Hypothalamus (tissue), 51 donors: Measurements from ENCODE around the gene DRICH1.
"Not testable (repeated sequence)": the region's sequence is repeated elsewhere in the genome, so short reads cannot be mapped to it uniquely, and the experiment has no call there.

Experiments used
- DNase-seq, 51 donors: peaks; one replicate each; lab custom pipeline; 2025; lab: John Stamatoyannopoulos, UW

Gene DRICH1

DNA sequence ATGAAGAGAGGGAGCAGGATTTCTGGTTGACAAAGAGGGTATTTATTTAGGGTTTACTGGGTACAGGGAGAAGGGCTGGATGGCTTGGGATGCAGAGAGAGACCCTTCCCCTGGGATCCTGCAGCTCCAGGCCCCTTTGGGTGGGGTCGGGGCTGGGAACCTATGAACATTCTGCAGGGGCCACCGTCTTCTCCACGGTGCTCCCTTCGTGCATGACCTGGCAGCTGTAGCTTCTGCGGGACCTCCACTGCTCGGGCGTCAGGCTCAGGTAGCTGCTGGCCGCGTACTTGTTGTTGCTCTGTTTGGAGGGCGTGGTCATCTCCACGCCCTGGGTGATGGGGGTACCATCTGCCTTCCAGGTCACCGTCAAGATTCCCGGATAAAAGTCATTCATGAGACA, 59.0 kb downstream of the DRICH1 start:
- not testable (repeated sequence) for DNase-seq

DNA sequence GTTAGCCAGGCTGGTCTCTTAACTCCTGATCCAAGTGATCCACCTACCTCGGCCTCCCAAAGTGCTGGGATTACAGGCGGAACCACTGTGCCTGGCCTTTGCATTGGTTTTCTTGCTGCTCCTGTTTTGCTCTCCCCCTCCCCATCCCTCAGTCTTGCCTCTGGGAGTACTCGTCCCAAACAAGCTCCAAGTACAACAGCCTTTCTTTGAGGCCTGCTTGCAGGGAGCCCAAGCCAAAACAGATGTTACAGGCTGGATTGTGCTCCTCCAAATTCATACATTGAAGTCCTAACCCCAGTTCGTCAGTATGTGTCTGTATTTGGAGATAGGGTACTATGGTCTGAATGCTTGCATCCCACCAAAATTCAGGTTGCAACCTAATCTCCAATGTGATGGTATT, 60.6 kb downstream of the DRICH1 start:
- DNase-seq: no peak

DNA sequence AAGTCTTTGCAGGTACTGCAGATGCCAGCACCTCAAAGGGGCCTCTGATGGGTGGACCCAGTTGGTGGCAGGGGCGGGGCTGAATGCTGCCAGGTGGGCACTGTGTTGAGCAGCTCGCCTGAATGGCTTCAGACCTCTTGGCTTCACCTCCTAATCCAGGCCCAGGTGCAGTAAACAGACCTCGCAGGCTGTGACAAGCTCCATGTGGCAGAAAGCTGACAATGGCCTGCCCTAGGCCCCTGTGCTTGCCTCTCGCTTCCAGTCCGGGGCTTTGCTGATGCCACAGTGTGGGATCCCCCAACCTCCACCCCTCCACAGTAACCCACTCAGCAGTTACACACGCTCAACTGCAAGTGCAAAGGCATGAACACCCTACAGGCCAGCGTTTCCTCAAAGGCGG, 61.4 kb downstream of the DRICH1 start:
- no peak for DNase-seq

DNA sequence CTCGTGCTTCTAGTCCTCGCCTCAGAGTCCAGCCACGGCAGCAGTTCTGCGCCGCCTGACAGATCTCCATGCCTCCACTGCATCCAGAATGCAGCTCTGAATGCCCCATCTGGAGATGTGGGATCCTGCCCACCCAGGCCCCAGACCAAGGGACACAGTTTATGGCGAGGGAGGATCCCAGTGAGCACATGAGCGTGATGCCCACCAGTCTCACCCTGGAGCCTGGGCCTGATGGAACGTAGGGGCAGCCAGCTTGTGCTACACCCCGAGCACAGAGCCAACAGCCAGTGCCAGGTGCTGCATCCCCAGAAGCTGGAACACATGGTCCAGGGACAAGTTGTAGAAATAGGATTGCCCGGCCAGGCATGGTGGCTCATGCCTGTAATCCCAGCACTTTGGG, 62.4 kb downstream of the DRICH1 start:
- DNase-seq: no peak

DNA sequence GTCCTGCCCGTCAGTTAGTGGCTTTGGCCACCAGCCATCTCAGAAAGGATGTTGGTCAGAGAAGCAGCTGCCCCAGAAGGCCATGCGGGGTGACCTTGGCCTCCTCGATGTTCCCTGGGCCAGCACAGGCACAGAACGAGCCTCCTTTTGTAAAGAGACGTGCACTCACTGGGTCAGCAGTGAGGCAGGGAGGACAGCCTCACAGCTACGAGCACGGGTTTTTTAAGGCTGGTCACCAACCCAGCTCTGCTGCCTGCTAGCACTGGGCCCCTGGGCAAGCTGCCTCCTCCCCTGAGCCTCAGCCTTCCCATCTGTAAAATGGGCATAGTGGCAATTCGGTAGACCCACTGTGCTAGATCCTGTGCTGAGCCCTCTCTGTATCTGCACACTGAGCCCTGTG, 62.8 kb downstream of the DRICH1 start:
- no peak for DNase-seq

DNA sequence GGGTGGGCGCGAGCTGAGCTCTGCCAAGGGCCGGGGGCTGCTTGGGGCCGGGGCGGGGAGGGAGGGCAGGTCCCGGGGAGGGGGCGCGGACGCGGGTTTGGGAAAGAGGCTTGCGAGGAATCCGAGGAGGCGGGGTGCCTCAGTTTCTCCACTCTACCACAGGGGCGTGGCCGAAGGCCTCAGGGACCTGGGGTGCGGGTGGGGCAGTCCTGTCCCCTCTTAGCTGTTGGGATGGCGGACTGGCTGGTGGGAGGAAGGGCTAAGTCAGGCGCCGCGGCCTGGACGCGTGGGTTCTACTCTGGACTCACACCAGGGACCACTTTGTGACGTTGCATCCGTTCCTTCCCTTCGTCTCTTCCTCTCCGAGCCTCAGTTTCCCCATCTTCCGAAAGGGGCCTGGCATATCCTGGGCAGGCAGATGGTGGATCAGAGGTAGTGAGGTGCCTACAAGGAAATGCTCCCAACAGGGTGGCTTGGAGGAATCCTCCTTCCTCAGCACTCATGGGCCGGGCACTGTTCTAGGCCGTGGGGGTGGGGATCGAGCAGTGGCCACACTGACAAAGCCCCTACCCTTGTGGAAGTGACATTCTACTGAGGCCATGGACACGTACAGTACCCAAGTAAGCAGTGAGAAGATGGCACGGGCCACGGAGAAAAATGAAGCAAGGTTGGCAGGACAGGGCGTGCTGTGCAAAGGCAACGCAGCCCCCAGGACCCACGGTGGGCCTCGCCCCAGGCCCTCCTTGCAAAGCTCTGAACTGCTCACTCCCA, 65.2 kb downstream of the DRICH1 start:
- DNase-seq: no peak

DNA sequence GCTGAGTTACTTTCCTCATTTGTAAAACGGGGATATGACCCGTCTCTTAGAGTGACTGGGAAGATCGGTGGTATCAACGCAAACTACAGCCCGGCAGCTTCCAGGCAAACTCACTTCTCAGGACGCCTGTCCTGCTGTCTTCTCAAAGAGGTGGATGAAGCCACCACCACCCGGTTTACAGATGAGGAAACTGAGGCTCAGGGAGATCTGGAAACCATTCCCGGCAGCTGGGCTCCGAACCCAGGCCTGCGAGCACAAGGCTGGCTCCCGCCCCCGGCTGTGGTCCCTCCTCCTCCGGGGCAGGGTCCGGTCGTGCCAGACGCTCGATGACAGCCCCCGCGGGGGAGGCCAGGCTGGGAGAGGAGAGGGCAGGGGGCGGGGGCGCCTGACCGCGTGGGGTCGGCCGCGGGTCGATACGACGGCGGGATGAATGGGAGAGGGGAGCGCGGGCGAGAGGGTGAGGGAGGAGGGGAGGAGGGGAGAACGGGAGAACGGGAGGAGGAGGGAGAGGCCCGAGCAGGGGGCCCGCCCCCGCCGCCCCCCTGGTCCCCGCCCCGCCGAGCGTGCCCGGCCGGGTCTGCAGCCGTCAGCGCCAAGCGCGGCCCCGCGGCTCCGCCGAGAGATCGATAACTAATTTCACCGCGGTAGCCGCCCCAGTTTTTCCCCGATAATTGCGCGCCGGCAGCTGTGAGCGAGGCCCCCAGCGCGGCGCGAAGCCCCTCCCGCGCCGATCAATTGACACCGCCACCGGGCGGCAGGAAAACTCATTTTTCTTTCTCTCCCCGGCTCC, 66.0 kb downstream of the DRICH1 start:
- DNase-seq: peak in 2 of 51 donors; percentile 15 to 19

DNA sequence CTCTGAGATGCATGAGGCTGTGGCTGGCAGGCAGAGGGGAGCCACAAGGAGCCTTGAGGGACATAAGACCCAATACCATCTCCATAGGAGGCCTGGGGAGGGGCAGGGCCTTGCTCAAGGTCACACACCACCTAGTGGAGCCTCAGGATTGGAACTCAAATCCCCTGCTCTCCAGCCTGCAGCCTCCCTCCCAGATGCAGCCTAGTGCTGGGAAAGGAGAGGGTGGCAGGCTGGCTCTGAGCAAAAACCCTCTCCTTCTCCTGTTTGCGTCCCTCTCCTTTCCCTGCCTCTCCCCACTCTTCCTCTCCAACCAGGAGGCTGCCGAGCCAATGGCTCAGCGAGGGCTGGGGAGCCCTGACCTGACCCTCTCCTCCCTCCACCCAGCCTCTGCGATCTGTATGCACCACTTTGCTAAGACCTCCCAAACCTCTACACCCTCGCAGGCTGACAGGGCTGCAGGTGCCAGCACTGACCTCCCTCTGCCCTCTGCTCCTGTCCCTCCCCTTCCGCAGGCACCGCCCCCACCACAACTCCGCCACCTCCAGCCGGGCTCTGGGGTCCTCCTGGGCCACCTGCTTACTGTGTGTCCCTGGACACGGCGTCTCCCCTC, 66.7 kb downstream of the DRICH1 start:
- DNase-seq: no peak

DNA sequence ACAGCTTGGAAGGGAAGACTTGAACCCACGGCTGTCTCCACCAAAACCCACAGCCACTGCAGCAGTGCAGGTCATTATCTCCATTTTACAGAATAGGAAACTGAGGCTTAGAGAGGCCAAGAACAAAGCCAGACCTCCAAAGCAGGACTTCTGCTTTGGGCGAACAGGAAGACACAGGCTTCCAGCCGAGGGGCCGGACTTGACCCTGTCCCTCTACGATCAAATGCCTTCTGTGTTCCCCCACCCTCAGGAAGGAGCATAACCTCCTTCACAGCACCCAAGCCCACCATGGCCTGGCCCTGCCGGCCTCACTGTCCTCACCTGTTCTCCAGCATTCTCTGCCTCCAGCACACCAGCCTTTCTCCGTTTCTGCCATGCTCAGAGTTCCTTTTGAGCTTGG, 67.8 kb downstream of the DRICH1 start:
- DNase-seq: no peak

DNA sequence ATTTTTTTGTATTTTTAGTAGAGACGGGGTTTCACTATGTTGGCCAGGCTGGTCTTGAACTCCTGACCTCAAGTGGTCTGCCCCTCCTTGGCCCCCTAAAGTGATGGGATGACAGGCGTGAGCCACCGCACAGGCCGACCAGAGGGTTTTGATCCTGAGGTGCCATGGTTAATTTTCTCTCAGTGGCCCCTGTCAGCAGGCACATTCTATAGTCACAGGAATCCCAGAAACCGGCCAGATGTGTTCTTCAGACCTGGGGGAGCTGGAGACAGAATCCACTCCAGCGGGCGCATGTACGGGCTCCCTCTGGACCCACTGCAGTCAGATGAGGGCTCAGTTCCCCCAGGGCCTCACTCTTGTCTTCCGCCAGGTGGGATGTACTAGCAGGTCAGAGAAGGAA, 69.0 kb downstream of the DRICH1 start:
- no peak for DNase-seq

DNA sequence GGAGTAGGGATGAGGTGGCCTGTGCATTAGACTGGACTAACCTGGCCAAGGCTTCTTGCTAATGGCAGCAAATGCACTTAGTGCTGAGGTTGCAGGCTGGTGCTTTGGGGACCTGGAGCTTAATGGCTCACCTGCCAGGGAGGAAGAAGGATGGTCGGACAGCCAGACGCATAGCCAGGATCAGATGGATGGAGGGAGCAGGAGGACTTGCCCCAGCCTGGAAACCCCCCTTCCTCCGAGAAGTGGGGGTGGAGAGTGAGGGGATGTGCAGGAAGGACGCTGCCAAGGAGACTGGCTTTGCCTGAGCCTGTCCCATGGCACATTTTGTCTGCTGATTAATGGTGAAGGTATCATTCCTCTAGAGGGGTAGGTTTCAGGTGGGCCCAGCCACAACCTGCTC, 69.9 kb downstream of the DRICH1 start:
- no peak for DNase-seq

DNA sequence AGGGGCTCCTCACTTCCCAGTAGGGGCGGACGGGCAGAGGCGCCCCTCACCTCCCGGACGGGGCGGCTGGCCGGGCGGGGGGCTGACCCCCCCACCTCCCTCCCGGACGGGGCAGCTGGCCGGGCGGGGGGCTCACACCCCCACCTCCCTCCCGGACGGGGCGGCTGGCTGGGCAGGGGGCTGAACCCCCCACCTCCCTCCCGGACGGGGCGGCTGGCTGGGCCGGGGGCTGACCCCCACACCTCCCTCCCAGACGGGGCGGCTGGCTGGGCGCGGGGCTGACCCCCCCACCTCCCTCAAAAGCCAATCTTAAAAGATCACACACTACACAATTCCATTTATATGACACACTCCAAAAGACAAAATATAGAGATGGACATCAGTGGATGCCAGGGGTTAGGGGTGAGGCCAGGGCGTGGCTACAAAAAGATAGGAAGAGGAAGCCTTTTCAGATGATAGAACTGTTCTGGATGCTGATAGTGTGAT, 71.1 kb downstream of the DRICH1 start:
- DNase-seq: not testable (repeated sequence)

DNA sequence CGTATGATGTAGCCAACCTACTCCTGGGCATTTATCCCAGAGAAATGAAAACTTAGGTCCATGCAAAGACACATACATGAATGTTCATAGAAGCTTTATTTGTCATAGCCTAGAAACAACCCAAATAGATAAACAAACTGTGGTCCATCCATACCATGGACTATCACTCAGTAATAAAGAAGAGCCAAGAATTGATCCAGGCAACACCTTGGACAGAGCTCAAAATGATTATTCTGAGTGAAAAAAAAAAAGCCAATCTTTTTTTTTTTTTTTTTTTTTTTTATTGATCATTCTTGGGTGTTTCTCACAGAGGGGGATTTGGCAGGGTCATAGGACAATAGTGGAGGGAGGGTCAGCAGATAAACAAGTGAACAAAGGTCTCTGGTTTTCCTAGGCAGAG, 71.9 kb downstream of the DRICH1 start:
- not testable (repeated sequence) for DNase-seq
